Measurements from ENCODE around the gene ARHGAP25. TPM values are rescaled to one million over a fixed set of nuclear protein-coding genes. Genes with fewer than 3 reads are reported as not detected.

ARHGAP25 gene
- total RNA-seq, 1 experiment from 2014 or later = 0.27 TPM

- ChIA-PET CTCF (no interaction called here), POLR2A (no interaction called here), RAD21 (ENCODE audit: low non-redundant PET in 1 of 2, low total read pairs in 2 of 2, uncharacterized antibody in 2 of 2, unreplicated experiment in 2 of 2) (no interaction called here)
- TF ChIP-seq ELF1 (IDR thresholded peaks at IDR 0.05; ENCODE audit: borderline replicate concordance, low read depth) (no peak), SIN3A (IDR thresholded peaks at IDR 0.05; ENCODE audit: low read depth) (0 out of 2 replicates have a peak, but pooled peaks have one; percentile 24), EGR1 (IDR thresholded peaks at IDR 0.05; ENCODE audit: low read depth) (no peak), CTCF (IDR thresholded peaks at IDR 0.05 in 2 of 3, conservative IDR thresholded peaks at IDR 0.05 in 1 of 3; ENCODE audit: borderline replicate concordance in 1 of 3, insufficient read depth in 1 of 3, low read depth in 2 of 3, low read length in 2 of 3) (no peak), FOSL1 (IDR thresholded peaks at IDR 0.05; ENCODE audit: low read depth) (no peak)
- Histone ChIP-seq H3K36me3 (ENCODE audit: control insufficient read depth in 1 of 2, insufficient read depth in 2 of 2, low read length in 2 of 2) (no peaks in the 10 kb centered on the region), H4K20me1 (ENCODE audit: insufficient read depth) (no peaks in the 10 kb centered on the region), H3K4me1 (ENCODE audit: control insufficient read depth in 1 of 2, insufficient read depth in 2 of 2, low read length in 2 of 2) (peaks cover 6 to 19% of the 10 kb centered on the region in 2 experiments; a peak in 2 of 4 replicates), H3K79me2 (ENCODE audit: insufficient read depth, low read length) (no peaks in the 10 kb centered on the region), H3K27ac (ENCODE audit: low read depth, low read length) (no peak overlapping the region), H3K9me2 (ENCODE audit: insufficient read depth) (no peaks in the 10 kb centered on the region), H2AFZ (ENCODE audit: low read depth, low read length, poor library complexity, severe bottlenecking) (no peak overlapping the region), H3K27me3 (ENCODE audit: insufficient read depth, low read length) (no peaks in the 10 kb centered on the region), H3K9me3 (ENCODE audit: control insufficient read depth in 1 of 2, insufficient read depth in 1 of 2, low read depth in 1 of 2, low read length in 2 of 2) (no peaks in the 10 kb centered on the region), H3K9ac (ENCODE audit: low read length) (no peak overlapping the region), H3K4me2 (ENCODE audit: low read length) (no peak overlapping the region), H3K4me3 (replicated peaks in 1 of 2; ENCODE audit: low read depth in 1 of 2, low read length in 2 of 2) (no peak overlapping the region)
- intact Hi-C loops (cut with micrococcal nuclease) = no loop called here
- no TSS peak for BruUV-seq (replicated peaks)
- DNase-seq (ENCODE audit: low read depth, low spot score) = no peak
- no peak for ATAC-seq
Observed at GRCh38 chr2:68832233-68832869, 97.7 kb downstream of the ARHGAP25 start.

GRCh38 chr2:68833162-68833561 is 98.6 kb downstream of the ARHGAP25 start:
- no peak for DNase-seq (ENCODE audit: low read depth, low spot score)
- no peaks in the 10 kb centered on the region for H3K79me2 ChIP-seq (ENCODE audit: insufficient read depth, low read length)
- intact Hi-C loops (cut with micrococcal nuclease) = no loop called here
- TF ChIP-seq CTCF (IDR thresholded peaks at IDR 0.05 in 2 of 3, conservative IDR thresholded peaks at IDR 0.05 in 1 of 3; ENCODE audit: borderline replicate concordance in 1 of 3, insufficient read depth in 1 of 3, low read depth in 2 of 3, low read length in 2 of 3) (no peak), POLR2AphosphoS5 (IDR thresholded peaks at IDR 0.05; ENCODE audit: low read depth, low read length) (no peak), ZBTB33 (IDR thresholded peaks at IDR 0.05; ENCODE audit: extremely low read depth, insufficient replicate concordance, low read length) (no peak), ATF3 (IDR thresholded peaks at IDR 0.05) (no peak), EGR1 (IDR thresholded peaks at IDR 0.05; ENCODE audit: low read depth) (no peak), JUND (IDR thresholded peaks at IDR 0.05) (no peak), EZH2phosphoT487 (IDR thresholded peaks at IDR 0.05; ENCODE audit: borderline replicate concordance) (no peak), POLR2A (IDR thresholded peaks at IDR 0.05; ENCODE audit: borderline replicate concordance, extremely low read depth, insufficient read depth, insufficient read length) (no peak)

More at GRCh38 chr2:68833162-68833561, 98.6 kb downstream of the ARHGAP25 start:
- ChIA-PET POLR2A (no interaction called here), CTCF (no interaction called here), RAD21 (ENCODE audit: low non-redundant PET in 1 of 2, low total read pairs in 2 of 2, uncharacterized antibody in 2 of 2, unreplicated experiment in 2 of 2) (no interaction called here)
- no peak overlapping the region for H2AFZ ChIP-seq (ENCODE audit: low read depth, low read length, poor library complexity, severe bottlenecking)
- no peaks in the 10 kb centered on the region for H3K9me2 ChIP-seq (ENCODE audit: insufficient read depth)
- no peak overlapping the region for H3K9ac ChIP-seq (ENCODE audit: low read length)
- H3K27me3 ChIP-seq (ENCODE audit: insufficient read depth, low read length) = no peaks in the 10 kb centered on the region
- H3K9me3 ChIP-seq (ENCODE audit: control insufficient read depth in 1 of 2, insufficient read depth in 1 of 2, low read depth in 1 of 2, low read length in 2 of 2) = no peaks in the 10 kb centered on the region
- no peak overlapping the region for H3K4me3 ChIP-seq (replicated peaks in 1 of 2; ENCODE audit: low read depth in 1 of 2, low read length in 2 of 2)
- H3K36me3 ChIP-seq (ENCODE audit: control insufficient read depth in 1 of 2, insufficient read depth in 2 of 2, low read length in 2 of 2) = no peaks in the 10 kb centered on the region
- no peaks in the 10 kb centered on the region for H4K20me1 ChIP-seq (ENCODE audit: insufficient read depth)
- no peak overlapping the region for H3K4me2 ChIP-seq (ENCODE audit: low read length)
- H3K27ac ChIP-seq (ENCODE audit: low read depth, low read length) = no peak overlapping the region
- no peak for ATAC-seq
- no TSS peak for BruUV-seq (replicated peaks)
- peaks cover 6 to 19% of the 10 kb centered on the region in 2 experiments; a peak in 2 of 4 replicates for H3K4me1 ChIP-seq (ENCODE audit: control insufficient read depth in 1 of 2, insufficient read depth in 2 of 2, low read length in 2 of 2)
